ENCODE data around the gene BCAT1.
A peak's percentile ranks its signal among the peaks of the same experiment; 100 is the strongest.
"Not testable (repeated sequence)": the region's sequence is repeated elsewhere in the genome, so short reads cannot be mapped to it uniquely, and the experiment has no call there.

Gene BCAT1

DNA sequence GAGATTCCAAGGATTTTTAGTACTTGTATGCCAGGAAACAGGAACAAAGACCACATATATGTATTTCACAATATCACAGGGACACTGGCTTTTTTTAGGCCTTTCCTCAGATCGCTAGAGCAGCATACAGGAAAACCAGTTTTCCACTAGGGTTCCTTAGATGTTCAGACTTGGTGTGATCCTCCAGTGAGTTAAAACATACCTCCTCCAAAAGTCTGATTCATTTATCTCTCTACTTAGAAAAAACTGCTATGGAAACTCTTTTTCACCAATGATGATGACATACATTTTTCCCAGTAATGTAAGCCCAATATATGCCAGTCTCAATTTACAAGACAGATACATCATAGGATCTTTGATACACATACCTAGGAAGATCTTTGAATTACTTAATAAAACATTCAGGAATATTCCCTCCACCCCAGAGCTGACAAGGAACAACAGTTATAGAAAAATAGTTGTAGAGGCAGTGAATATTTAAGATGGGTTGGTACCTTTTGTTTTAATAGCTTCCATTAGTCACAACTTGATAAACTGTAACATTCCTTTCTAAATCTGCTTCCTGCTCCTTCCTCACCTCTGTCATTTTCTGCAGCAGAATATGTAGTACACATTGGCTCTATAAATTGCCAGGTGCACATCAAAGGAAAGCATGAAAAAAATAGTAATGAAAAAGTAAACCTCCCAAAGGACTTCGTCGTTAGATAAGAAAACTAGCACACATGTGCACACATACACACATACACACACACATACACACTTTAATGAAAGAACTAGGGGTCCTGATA is 27.5 kb downstream of the BCAT1 start:
- DNase-seq: no peak

GRCh38 chr12:24920141-24920540 is 28.8 kb downstream of the BCAT1 start:
- no peak for DNase-seq

DNA sequence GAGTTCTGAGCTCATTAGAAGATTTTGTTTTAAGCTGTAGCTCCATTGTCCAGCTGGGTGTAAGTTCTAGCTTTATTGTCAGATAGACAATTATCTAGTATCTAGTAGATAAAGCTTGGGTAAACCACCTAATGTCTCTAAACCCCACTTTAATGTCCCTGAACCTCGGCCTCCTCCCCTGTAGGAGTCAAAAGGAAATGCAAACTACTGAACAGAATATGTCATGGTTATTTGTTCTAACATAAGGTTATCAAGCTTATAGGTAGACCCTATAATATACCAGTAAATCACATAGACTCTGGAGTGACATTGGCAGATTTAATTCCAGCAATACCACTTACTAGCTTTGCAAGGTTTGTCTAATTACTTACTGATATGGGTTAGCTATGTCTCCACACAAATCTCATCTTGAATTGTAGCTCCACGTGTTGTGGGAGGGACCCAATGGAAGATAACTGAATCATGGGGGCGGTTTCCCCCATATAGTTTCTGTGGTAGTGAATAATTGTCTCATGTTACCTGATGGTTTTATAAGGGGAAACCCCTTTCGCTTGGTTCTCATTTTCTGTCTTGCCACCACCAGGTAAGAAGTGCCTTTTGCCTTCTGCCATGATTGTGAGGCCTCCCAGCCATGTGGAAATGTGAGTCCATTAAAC is 29.4 kb downstream of the BCAT1 start:
- no peak for DNase-seq

DNA sequence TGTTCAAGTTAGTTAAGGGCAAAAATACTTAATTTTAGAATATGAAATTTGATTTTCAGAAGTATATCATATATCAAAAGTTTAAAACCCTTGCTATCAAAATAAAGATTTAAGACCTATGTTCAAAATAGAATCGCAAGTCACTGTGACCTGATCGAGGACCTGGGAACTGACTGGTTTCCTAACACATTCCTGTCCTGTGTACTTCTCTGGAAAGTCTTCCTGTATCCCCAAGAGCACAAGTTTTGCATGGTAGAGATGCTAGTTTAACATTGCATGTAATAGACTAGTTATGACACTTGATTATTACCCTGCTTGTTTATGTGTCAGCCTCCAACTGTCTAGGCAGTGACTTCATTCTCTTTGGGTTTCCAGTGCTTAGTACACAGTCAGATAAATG is 30.3 kb downstream of the BCAT1 start:
- DNase-seq: no peak

DNA sequence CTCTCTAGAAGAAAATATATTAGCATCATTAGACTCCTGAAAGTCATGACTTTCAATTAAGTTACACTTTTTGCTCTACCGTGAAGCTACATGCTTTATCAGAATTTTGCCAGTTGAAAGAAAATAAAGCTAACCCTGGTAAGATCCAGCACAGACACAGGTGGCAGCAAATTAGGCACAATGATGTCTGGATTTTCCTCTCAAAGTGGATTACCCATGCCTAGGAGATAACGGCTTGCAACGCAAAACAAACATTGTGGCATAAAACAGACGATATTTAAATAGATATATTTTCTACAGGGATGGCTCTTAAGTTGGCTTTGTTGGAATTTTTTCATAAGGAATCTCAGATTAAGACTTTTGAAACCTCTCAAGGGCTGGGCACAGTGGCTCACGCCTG is 33.4 kb downstream of the BCAT1 start:
- no peak for DNase-seq

DNA sequence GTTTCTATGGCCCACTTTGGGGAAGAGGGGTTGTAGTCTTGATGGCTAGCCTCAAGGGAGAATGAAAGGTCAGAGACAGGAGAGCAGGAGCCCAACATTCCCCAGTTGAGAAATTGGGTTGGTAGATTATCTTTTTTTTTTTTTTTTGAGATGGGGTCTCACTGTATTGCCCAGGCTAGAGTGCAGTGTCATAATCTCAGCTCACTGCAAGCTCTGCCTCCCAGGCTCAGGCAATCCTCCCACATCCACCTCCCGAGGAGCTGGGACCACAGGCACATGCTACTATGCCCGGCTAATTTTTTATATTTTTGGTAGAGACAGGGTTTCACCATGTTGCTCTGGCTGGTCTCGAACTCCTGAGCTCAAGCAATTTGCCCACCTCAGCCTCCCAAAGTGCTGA is 34.9 kb downstream of the BCAT1 start:
- no peak for DNase-seq

DNA sequence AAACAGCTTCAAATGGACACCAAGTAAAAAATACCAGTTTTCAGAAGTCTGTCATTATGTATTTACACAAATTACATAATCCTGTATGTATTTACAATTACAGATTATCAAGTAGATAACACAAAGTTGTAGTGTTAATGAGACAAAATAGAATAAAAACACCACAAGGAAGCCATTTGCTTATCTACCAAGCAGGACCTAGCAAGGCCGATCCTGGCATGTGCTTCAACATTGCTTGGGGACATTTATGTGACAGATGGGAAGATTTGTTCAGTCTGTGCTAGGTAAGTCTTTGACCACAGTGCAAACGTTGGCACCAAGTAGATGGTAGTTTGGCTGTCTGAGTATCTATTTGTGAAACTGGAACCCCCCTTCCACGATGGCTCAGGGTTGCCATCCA is 35.8 kb downstream of the BCAT1 start:
- DNase-seq: no peak

DNA sequence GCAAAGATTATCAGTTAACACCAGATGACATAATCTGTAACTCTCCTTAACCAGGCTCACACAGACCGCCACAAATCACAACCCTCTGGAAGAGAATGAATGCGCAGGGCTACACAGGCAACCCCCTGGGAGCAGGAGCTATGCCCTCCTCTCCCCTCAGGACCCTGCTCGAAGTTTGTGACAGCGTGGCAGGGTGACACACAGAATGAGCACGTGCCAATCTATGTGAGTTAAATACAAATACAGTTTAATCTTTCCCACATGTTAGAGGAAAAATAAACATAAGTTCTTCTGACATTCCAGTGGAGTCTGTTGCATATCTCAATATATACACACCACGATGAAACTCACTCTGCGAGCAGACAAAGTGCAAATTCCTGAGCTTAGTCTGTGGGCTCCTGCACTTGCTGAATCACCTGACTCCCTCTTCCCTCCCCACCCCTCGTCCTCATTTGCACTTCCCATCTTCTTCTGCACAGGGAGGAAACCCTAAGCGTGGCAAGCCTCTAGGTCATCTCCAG is 37.6 kb downstream of the BCAT1 start:
- DNase-seq: no peak

GRCh38 chr12:24910192-24910591 is 38.7 kb downstream of the BCAT1 start:
- not testable (repeated sequence) for DNase-seq

DNA sequence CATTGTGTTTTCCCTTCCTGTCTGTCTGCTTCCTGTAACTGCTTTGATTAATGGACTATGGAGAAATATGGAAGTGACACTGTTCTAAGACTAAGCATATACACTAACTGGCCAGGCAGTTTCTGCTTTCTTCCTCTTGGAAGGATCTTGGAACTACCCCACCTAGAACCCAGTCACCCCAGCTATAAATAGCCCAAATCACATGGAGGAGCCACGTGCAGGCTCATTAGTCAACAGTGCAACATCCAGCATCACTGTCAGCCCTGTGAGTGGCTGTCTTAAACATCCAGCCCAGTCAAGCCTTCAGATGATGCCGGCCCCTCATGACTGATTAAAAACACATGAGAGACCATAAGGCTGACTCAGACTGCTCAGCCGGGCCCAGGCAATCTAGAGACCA is 39.2 kb downstream of the BCAT1 start:
- DNase-seq: no peak

- no peak for DNase-seq
Measured at GRCh38 chr12:24907464-24907863, 41.4 kb downstream of the BCAT1 start.

GRCh38 chr12:24906141-24906540 is 42.8 kb downstream of the BCAT1 start:
- no peak for DNase-seq

DNA sequence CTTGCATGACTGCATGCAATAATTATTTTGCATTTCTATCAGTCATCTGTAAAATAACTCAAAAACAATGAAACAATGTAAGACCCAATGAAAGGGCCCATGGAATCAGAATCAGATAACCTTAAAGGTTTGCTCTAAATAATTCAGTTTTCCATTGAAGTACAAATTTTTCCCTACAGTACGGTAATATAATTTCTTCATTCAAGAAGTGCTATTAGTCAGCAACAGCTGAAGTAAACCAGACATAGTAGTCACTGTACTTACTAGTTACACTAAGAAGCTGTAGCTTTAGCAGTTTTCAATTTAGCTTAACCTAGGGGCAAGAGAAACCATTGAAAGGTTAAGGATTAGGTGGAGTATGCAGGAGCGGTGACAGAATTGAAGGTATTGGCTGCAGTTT is 43.5 kb downstream of the BCAT1 start:
- DNase-seq: no peak

DNA sequence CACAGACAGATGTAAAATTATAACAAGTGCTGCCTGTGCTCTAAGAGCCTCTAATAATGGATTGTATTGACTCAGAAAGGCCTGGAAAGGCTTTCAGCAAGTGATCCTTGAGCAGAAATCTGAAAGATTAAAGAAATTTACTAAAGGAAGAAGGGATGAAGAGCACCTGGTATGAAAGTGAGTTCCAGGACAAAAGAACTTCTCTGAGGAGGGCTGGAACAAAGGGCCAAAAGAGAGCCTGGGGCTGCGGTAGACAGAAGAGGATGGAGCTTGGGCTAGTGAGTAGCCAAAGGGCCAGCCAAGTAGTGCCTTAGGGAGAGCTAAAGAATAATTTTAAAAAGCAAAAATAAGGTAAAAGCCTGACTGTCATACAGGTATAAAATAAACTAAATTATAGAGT is 44.0 kb downstream of the BCAT1 start:
- no peak for DNase-seq

DNA sequence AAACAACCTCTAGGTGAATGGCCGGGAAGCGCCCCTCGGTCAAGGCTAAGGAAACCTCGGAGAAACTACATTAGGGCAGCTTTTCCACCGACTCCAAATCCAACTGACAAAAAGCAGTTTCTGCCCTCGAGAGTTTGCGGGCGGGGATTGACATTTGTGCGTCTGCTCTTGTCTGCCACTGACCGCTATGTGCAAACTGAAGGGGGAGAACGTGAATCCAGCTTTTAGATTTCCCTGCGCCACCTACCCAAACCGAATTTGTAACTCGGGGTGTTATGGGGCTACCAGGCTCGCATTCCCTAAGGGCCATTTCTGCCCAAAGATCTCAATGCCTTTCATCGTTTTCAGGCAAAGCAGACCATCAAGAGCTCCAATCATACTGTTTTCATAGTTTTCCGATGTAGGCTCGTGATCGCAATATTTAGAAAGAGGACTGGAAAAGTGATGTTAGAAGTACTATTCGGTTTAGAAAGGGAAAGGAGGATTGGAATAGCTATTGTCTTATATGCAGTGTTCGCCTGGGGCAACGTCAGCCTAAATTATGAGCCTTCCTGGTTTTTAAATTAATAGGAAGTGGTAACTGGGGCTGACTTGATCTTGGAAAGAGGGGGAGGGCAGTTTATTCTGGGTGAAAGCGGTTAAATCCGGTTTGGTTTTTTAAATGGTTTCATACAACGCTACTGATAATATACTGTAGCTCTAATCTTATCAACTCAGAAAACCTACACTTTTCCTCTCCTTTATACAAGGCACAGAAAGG is 45.4 kb downstream of the BCAT1 start:
- DNase-seq: peak; percentile 50

GRCh38 chr12:24902511-24903328 is 46.2 kb downstream of the BCAT1 start:
- peak; percentile 63 for DNase-seq

GRCh38 chr12:24901576-24902461 is 47.1 kb downstream of the BCAT1 start:
- DNase-seq: peak; percentile 63

DNA sequence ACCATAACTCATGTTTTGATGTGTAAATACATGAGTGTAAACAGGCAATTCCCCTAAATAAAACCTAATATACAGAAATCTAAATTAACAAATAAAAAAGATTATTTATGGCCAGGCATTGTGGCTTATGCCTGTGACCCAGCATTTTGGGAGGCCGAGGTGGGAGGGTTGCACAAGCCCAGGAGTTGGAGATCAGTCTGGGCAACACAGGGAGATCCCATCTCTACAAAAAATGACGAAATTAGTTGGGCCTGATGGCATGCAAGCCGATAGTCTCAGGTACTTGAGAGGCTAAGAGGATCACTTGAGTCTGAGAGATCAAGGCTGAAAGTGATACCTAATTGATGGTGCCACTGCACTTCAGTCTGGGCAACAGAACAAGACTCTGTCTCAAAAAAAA is 48.7 kb downstream of the BCAT1 start:
- no peak for DNase-seq

GRCh38 chr12:24899503-24900075 is 49.3 kb downstream of the BCAT1 start:
- DNase-seq: no peak

DNA sequence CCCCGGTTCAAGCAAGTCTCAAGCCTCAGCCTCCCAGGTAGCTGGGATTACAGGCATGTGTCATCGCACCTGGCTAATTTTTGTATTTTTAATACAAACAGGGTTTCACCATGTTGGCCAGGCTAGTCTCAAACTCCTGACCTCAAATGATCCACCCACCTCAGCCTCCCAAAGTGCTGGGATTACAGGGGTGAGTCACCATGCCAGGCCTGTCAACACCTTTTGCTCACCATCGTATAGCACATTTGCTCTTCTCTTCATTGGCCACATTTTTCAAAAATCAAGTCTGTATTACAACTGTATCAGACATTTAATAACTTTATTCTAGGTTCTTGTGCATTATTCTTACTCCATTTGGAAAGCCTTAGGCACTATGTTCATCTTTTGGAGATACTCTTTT is 50.3 kb downstream of the BCAT1 start:
- DNase-seq: no peak

DNA sequence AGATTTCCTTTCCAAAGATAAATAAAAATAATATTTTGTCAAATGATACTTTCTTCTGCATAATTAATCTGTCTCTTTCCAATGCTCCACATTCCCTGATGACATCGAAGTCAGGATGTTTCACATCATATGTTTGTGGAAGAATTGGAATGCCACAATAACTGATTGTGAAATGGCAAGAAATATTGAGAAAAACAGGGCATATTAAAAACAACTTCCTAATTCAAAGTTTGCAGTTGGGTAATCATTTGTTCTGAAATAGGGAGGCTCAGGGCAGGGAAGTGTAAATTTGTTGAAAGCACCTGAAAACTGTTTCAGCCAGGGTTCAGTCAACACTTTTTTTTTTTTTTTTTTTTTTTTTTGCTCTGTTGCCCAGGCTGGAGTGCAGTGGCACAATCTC is 50.7 kb downstream of the BCAT1 start:
- DNase-seq: no peak
